BLaER1 treated with 17β-estradiol and CSF1 and Interleukin-3, amounts not matched to agents 10 nM and 100 nM (cell line): Measurements from ENCODE around the gene PCSK6.

Experiments used
- H3K27ac ChIP-seq, 11 experiments: shearing (Covaris generic); formaldehyde crosslinking; 2 replicates each; pipeline ENCODE4 v1.8.1; 2022
- H3K27me3 ChIP-seq, 11 experiments: shearing (Covaris generic); formaldehyde crosslinking; 2 replicates each; pipeline ENCODE4 v1.8.1; 2022
- H3K36me3 ChIP-seq, 11 experiments: shearing (Covaris generic); formaldehyde crosslinking; 2 replicates each; pipeline ENCODE4 v1.8.1; 2022
- H3K4me1 ChIP-seq, 10 experiments: shearing (Covaris generic); formaldehyde crosslinking; 2 replicates each; pipeline ENCODE4 v1.8.1; 2022
- H3K4me2 ChIP-seq, 11 experiments: shearing (Covaris generic); formaldehyde crosslinking; 2 replicates each; pipeline ENCODE4 v1.8.1; 2022
- H3K4me3 ChIP-seq, 10 experiments: shearing (Covaris generic); formaldehyde crosslinking; 2 replicates each; pipeline ENCODE4 v1.8.1; 2022
- H3K9ac ChIP-seq, 11 experiments: shearing (Covaris generic); formaldehyde crosslinking; 2 replicates each; pipeline ENCODE4 v1.8.1; 2022
- H3K9me3 ChIP-seq, 11 experiments: shearing (Covaris generic); formaldehyde crosslinking; replicated peaks in 1 of 11; 2 replicates each; pipeline ENCODE4 v1.8.1; 2022
- H4K20me1 ChIP-seq, 11 experiments: shearing (Covaris generic); formaldehyde crosslinking; 2 replicates each; pipeline ENCODE4 v1.8.1; 2022
- Cebpa-rat ChIP-seq, 11 experiments: shearing (Covaris generic); IDR thresholded peaks; 2 replicates each; pipeline ENCODE4 v1.8.1; 2022

Gene PCSK6

GRCh38 chr15:101394056-101394630 is 95.4 kb downstream of the PCSK6 start:
- Histone ChIP-seq H3K4me2 (peak overlapping the region in 8 of 11 experiments; percentile 70 to 90 (median 78); a peak in 13 of 22 replicates), H3K9ac (no peak overlapping the region), H3K27ac (no peak overlapping the region), H3K27me3 (no peaks in the 10 kb centered on the region), H4K20me1 (no peaks in the 10 kb centered on the region), H3K4me3 (no peak overlapping the region), H3K9me3 (no peaks in the 10 kb centered on the region), H3K36me3 (no peaks in the 10 kb centered on the region; a peak in 1 of 22 replicates), H3K4me1 (peaks cover 42 to 95% (median 86%) of the 10 kb centered on the region in 10 experiments)
- no peak for TF ChIP-seq Cebpa-rat (IDR thresholded peaks at IDR 0.05)

- no peaks in the 10 kb centered on the region for H3K27me3 ChIP-seq
- no peaks in the 10 kb centered on the region; a peak in 1 of 22 replicates for H3K36me3 ChIP-seq
These were observed 96.3 kb downstream of the PCSK6 start for GRCh38 chr15:101393172-101393571.

GRCh38 chr15:101391981-101392640 is 97.4 kb downstream of the PCSK6 start:
- H4K20me1 ChIP-seq = no peaks in the 10 kb centered on the region
- H3K9ac ChIP-seq = peak overlapping the region in 5 of 11 experiments; percentile 18 to 52 (median 20); a peak in 7 of 22 replicates
- no peaks in the 10 kb centered on the region for H3K9me3 ChIP-seq
- H3K4me3 ChIP-seq = peak overlapping the region in 4 of 10 experiments; percentile 15 to 41 (median 26); a peak in 3 of 20 replicates
- H3K36me3 ChIP-seq = peaks cover 0 to 3% (median 0%) of the 10 kb centered on the region in 11 experiments; a peak in 2 of 22 replicates
- peak overlapping the region in 3 of 11 experiments; percentile 6 to 29 (median 7); a peak in 4 of 22 replicates for H3K27ac ChIP-seq
- no peaks in the 10 kb centered on the region for H3K27me3 ChIP-seq
- H3K4me1 ChIP-seq = peaks cover 37 to 90% (median 79%) of the 10 kb centered on the region in 10 experiments
- TF ChIP-seq Cebpa-rat (IDR thresholded peaks at IDR 0.05) = no peak
- peak overlapping the region; percentile 62 to 90 (median 78) for H3K4me2 ChIP-seq

More at GRCh38 chr15:101393172-101393571, 96.3 kb downstream of the PCSK6 start:
- peaks cover 48 to 100% (median 90%) of the 10 kb centered on the region in 10 experiments for H3K4me1 ChIP-seq
- H3K4me3 ChIP-seq = no peak overlapping the region; a peak in 1 of 20 replicates
- H3K4me2 ChIP-seq = peak overlapping the region; percentile 62 to 90 (median 78); a peak in 18 of 22 replicates
- peak overlapping the region in 2 of 11 experiments; percentile 6 to 29; a peak in 3 of 22 replicates for H3K27ac ChIP-seq
- H3K9ac ChIP-seq = no peak overlapping the region
- H4K20me1 ChIP-seq = no peaks in the 10 kb centered on the region
- no peaks in the 10 kb centered on the region for H3K9me3 ChIP-seq
- TF ChIP-seq Cebpa-rat (IDR thresholded peaks at IDR 0.05) = no peak

GRCh38 chr15:101391431-101391830 is 98.1 kb downstream of the PCSK6 start:
- Histone ChIP-seq H3K4me2 (peak overlapping the region; percentile 62 to 90 (median 78)), H3K27ac (peak overlapping the region in 1 of 11 experiments; percentile 22; a peak in 1 of 22 replicates), H3K27me3 (no peaks in the 10 kb centered on the region), H3K4me3 (no peak overlapping the region; a peak in 1 of 20 replicates), H4K20me1 (no peaks in the 10 kb centered on the region), H3K9me3 (no peaks in the 10 kb centered on the region), H3K4me1 (peaks cover 30 to 83% (median 73%) of the 10 kb centered on the region in 10 experiments), H3K36me3 (peaks cover 0 to 6% (median 0%) of the 10 kb centered on the region in 11 experiments; a peak in 3 of 22 replicates), H3K9ac (peak overlapping the region in 2 of 11 experiments; percentile 14 to 52; a peak in 1 of 22 replicates)
- TF ChIP-seq Cebpa-rat (IDR thresholded peaks at IDR 0.05) = no peak

- no peak for TF ChIP-seq Cebpa-rat (IDR thresholded peaks at IDR 0.05)
- no peak overlapping the region; a peak in 1 of 22 replicates for H3K27ac ChIP-seq
- H3K27me3 ChIP-seq = no peaks in the 10 kb centered on the region
- H4K20me1 ChIP-seq = no peaks in the 10 kb centered on the region
- H3K4me3 ChIP-seq = no peak overlapping the region
- no peak overlapping the region for H3K9ac ChIP-seq
- no peaks in the 10 kb centered on the region for H3K9me3 ChIP-seq
- peak overlapping the region in 10 of 11 experiments; percentile 22 to 90 (median 78); a peak in 21 of 22 replicates for H3K4me2 ChIP-seq
- H3K36me3 ChIP-seq = peaks cover 0 to 10% (median 0%) of the 10 kb centered on the region in 11 experiments; a peak in 3 of 22 replicates
- H3K4me1 ChIP-seq = peaks cover 25 to 73% (median 66%) of the 10 kb centered on the region in 10 experiments
These were observed 99.0 kb downstream of the PCSK6 start for GRCh38 chr15:101390462-101390861.

GRCh38 chr15:101390060-101390459 is 99.4 kb downstream of the PCSK6 start:
- no peaks in the 10 kb centered on the region for H4K20me1 ChIP-seq
- no peaks in the 10 kb centered on the region for H3K9me3 ChIP-seq
- no peak overlapping the region for H3K4me3 ChIP-seq
- H3K36me3 ChIP-seq = peaks cover 0 to 10% (median 0%) of the 10 kb centered on the region in 11 experiments; a peak in 3 of 22 replicates
- H3K4me1 ChIP-seq = peaks cover 25 to 69% (median 65%) of the 10 kb centered on the region in 10 experiments
- H3K27me3 ChIP-seq = no peaks in the 10 kb centered on the region
- H3K4me2 ChIP-seq = peak overlapping the region in 9 of 11 experiments; percentile 70 to 90 (median 78); a peak in 19 of 22 replicates
- H3K9ac ChIP-seq = no peak overlapping the region
- TF ChIP-seq Cebpa-rat (IDR thresholded peaks at IDR 0.05) = no peak
- no peak overlapping the region; a peak in 1 of 22 replicates for H3K27ac ChIP-seq

GRCh38 chr15:101389362-101389761 is 100.1 kb downstream of the PCSK6 start:
- peak overlapping the region in 9 of 11 experiments; percentile 70 to 90 (median 78); a peak in 16 of 22 replicates for H3K4me2 ChIP-seq
- H3K4me3 ChIP-seq = no peak overlapping the region
- H4K20me1 ChIP-seq = no peaks in the 10 kb centered on the region
- peaks cover 0 to 10% (median 0%) of the 10 kb centered on the region in 11 experiments; a peak in 3 of 22 replicates for H3K36me3 ChIP-seq
- peaks cover 25 to 62% (median 60%) of the 10 kb centered on the region in 10 experiments for H3K4me1 ChIP-seq
- H3K27me3 ChIP-seq = no peaks in the 10 kb centered on the region
- no peak for TF ChIP-seq Cebpa-rat (IDR thresholded peaks at IDR 0.05)
- H3K27ac ChIP-seq = no peak overlapping the region
- H3K9ac ChIP-seq = no peak overlapping the region
- no peaks in the 10 kb centered on the region for H3K9me3 ChIP-seq

GRCh38 chr15:101388046-101388445 is 101.5 kb downstream of the PCSK6 start:
- H3K4me3 ChIP-seq = no peak overlapping the region

GRCh38 chr15:101387574-101387973 is 101.9 kb downstream of the PCSK6 start:
- H3K4me1 ChIP-seq = peaks cover 19 to 49% (median 45%) of the 10 kb centered on the region in 10 experiments
- no peak overlapping the region for H3K4me2 ChIP-seq
- no peaks in the 10 kb centered on the region for H3K9me3 ChIP-seq
- H3K9ac ChIP-seq = no peak overlapping the region
- TF ChIP-seq Cebpa-rat (IDR thresholded peaks at IDR 0.05) = no peak
- no peak overlapping the region for H3K4me3 ChIP-seq
- peaks cover 0 to 10% (median 0%) of the 10 kb centered on the region in 11 experiments; a peak in 3 of 22 replicates for H3K36me3 ChIP-seq
- no peak overlapping the region for H3K27ac ChIP-seq
- no peaks in the 10 kb centered on the region for H4K20me1 ChIP-seq
- no peaks in the 10 kb centered on the region for H3K27me3 ChIP-seq

More at GRCh38 chr15:101388046-101388445, 101.5 kb downstream of the PCSK6 start:
- Histone ChIP-seq H3K27ac (no peak overlapping the region), H4K20me1 (no peaks in the 10 kb centered on the region), H3K4me1 (peaks cover 23 to 49% (median 47%) of the 10 kb centered on the region in 10 experiments), H3K4me2 (peak overlapping the region in 3 of 11 experiments; percentile 78 to 87 (median 80); a peak in 3 of 22 replicates), H3K36me3 (peaks cover 0 to 10% (median 0%) of the 10 kb centered on the region in 11 experiments; a peak in 3 of 22 replicates), H3K27me3 (no peaks in the 10 kb centered on the region), H3K9me3 (no peaks in the 10 kb centered on the region), H3K9ac (no peak overlapping the region)
- no peak for TF ChIP-seq Cebpa-rat (IDR thresholded peaks at IDR 0.05)
